Upper lobe of left lung (tissue), 6 donors: ENCODE data around the gene KCNJ1. TPM values are rescaled to one million over a fixed set of nuclear protein-coding genes. Genes with fewer than 3 reads are reported as not detected.

Source experiments
- ATAC-seq, 2 donors: fragments of 200-7000 bp; cut with Tn5 transposase; one replicate each; pipeline ENCODE4 v1.9.1; 2022; ENCODE audit warnings: mild to moderate bottlenecking in 2 of 2, moderate library complexity in 2 of 2; ENCODE audit not compliant: low FRiP score in 2 of 2
- DNase-seq, 2 donors: peaks; one replicate each; pipeline ENCODE4 v3.0.0-alpha.2; 2019 to 2020
- H3K27ac ChIP-seq, 4 donors: fragments of 200-600 bp; sonication (generic); one replicate each; pipeline ENCODE4 v1.5.1; 2016 to 2019
- H3K27me3 ChIP-seq, 4 donors: fragments of 200-600 bp; sonication (generic); one replicate each; pipeline ENCODE4 v1.5.1; 2017 to 2019
- H3K36me3 ChIP-seq, 4 donors: fragments of 200-600 bp; sonication (generic); one replicate each; pipeline ENCODE4 v1.5.1; 2016 to 2019
- H3K4me1 ChIP-seq, 4 donors: fragments of 200-600 bp; sonication (generic); one replicate each; pipeline ENCODE4 v1.5.1; 2018 to 2019
- H3K4me3 ChIP-seq, 4 donors: fragments of 200-600 bp; sonication (generic); one replicate each; pipeline ENCODE4 v1.5.1; 2017 to 2019; ENCODE audit warnings: mild to moderate bottlenecking in 2 of 4, moderate library complexity in 1 of 4
- H3K9me3 ChIP-seq, 4 donors: fragments of 200-600 bp; sonication (generic); one replicate each; pipeline ENCODE4 v1.5.1; 2018 to 2019
- EP300 ChIP-seq, 4 donors: sonication (generic); formaldehyde crosslinking; IDR thresholded peaks; one replicate each; pipeline ENCODE4 v1.5.1; 2017; ENCODE audit warnings: antibody characterized with exemption in 4 of 4, control low read depth in 2 of 4
- POLR2A ChIP-seq, 4 donors: fragments of 450-650 bp; IDR thresholded peaks; one replicate each; pipeline ENCODE4 v1.5.1; 2016 to 2017; ENCODE audit warnings: antibody characterized with exemption in 4 of 4, mild to moderate bottlenecking in 2 of 4
- POLR2AphosphoS5 ChIP-seq, 2 donors: sonication (generic); formaldehyde crosslinking; IDR thresholded peaks; one replicate each; pipeline ENCODE4 v1.5.1; 2017; ENCODE audit warnings: antibody characterized with exemption in 2 of 2
- WGBS, 2 donors: methylation state at CpG; one replicate each; pipeline ENCODE4 v1.1.5; 2017 to 2018; 5-methylcytosine and 5-hydroxymethylcytosine counted together
- total RNA-seq, 6 donors: library from RNA; depleted of rRNA in 4 of 6; stranded (reverse); fragments of >200 nt in 4 of 6; gene quantifications; one replicate each; pipeline versions ENCODE4 v1.1.0 to v1.2.1, GENCODE V29; 2016 to 2021
- TF ChIP-seq, protein P1 (sequence below), 6 experiments: fragments of 450-650 bp in 4 of 6; fragments of 200-600 bp in 2 of 6; sonication (generic) in 2 of 6; IDR thresholded peaks; one replicate each; pipeline ENCODE4 v1.5.1; 2016 to 2019; ENCODE audit warnings: antibody characterized with exemption in 6 of 6
- donor health status: DM: no; HTN: no; CAD: no; lungs with moderate emphysema.
- donor health status: DM: no; HTN: yes; CAD: no; lungs with severe emphysema.

KCNJ1 gene
- total RNA-seq, 6 donors from 2014 or later, result 0.15 to 0.59 (median 0.20) TPM; not detected in 3

DNA sequence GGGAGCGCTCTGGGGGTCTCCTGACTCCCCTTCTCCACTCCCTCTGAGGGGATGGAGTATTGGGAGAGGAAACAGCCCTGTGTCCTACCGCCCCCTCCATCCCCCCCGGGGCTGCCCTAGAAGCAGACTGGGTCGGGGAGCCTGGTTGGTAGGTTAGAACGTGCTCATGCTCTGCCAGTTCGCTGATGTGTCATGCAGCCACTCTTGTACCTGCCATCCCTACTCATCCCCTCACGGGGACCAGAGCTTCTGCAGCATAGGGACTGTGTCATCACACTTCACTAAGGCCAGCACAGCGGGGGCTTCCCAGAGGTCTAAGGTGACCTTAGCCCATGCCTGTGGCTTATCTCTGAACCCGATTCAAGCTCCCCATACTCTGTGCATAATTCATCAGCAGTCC lies 4.7 kb downstream of the KCNJ1 start:
- no peak overlapping the region for H3K4me3 ChIP-seq
- no peaks in the 10 kb centered on the region for H3K27me3 ChIP-seq
- no peaks in the 10 kb centered on the region for H3K9me3 ChIP-seq
- DNase-seq, result no peak
- ATAC-seq, result peak in 1 of 2 donors; percentile 38
- no peak overlapping the region for H3K27ac ChIP-seq
- WGBS, 2 donors, result 93 to 100% methylated on average over 2 to 9 of the region's 9 CpGs
- TF ChIP-seq POLR2A (IDR thresholded peaks at IDR 0.05) (no peak), POLR2AphosphoS5 (IDR thresholded peaks at IDR 0.05) (no peak), EP300 (IDR thresholded peaks at IDR 0.05) (no peak)
- TF ChIP-seq, protein P1, sequence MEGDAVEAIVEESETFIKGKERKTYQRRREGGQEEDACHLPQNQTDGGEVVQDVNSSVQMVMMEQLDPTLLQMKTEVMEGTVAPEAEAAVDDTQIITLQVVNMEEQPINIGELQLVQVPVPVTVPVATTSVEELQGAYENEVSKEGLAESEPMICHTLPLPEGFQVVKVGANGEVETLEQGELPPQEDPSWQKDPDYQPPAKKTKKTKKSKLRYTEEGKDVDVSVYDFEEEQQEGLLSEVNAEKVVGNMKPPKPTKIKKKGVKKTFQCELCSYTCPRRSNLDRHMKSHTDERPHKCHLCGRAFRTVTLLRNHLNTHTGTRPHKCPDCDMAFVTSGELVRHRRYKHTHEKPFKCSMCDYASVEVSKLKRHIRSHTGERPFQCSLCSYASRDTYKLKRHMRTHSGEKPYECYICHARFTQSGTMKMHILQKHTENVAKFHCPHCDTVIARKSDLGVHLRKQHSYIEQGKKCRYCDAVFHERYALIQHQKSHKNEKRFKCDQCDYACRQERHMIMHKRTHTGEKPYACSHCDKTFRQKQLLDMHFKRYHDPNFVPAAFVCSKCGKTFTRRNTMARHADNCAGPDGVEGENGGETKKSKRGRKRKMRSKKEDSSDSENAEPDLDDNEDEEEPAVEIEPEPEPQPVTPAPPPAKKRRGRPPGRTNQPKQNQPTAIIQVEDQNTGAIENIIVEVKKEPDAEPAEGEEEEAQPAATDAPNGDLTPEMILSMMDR (IDR thresholded peaks at IDR 0.05), result no peak
- no peaks in the 10 kb centered on the region for H3K36me3 ChIP-seq
- H3K4me1 ChIP-seq, result peaks cover 7 to 10% (median 9%) of the 10 kb centered on the region in 4 donors

DNA sequence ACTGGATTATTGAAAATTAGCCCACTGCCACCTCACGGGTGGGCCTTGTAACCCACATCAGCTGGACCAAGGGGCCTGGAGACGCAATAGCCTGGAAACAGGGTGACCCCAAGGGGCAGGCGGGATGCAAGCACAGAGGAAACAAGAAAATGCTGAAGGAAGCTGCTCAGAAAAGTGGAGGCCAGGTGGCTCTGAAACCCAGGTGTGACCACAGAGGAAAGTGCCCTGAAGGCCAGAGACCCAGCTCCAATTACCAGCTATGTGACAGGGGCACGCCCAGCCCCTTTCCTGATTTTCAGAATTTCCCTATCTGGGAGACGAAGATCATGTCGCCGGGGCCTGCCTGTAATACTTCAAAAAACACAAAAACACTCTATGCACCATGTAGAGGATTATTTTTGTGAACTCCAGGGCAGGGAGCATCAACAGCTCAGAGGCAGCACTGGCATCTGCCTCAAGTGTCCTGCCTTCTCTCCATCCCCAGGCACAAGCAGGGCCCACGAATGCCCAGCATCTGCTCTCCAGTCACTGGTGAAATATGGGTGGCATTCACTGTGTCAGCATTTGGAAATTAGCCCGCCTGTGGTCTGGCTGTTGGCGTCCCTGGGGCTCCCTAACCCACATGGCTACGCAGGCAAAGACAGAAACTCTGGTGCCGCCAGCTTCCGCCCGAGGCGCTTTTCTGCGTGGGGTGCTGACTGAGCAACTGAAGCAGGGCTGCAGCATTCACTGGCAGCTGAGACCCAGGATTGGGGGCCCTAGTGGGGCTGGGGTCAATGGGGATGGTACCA lies 6.3 kb downstream of the KCNJ1 start:
- no peaks in the 10 kb centered on the region for H3K27me3 ChIP-seq
- peaks cover 7 to 10% (median 9%) of the 10 kb centered on the region in 4 donors for H3K4me1 ChIP-seq
- no peaks in the 10 kb centered on the region for H3K9me3 ChIP-seq
- H3K27ac ChIP-seq, result no peak overlapping the region
- no peaks in the 10 kb centered on the region for H3K36me3 ChIP-seq
- WGBS, 2 donors, result 85 to 97% methylated on average over 14 to 16 of the region's 16 CpGs
- TF ChIP-seq POLR2A (IDR thresholded peaks at IDR 0.05) (no peak), POLR2AphosphoS5 (IDR thresholded peaks at IDR 0.05) (no peak), EP300 (IDR thresholded peaks at IDR 0.05) (no peak)
- TF ChIP-seq, protein P1 (IDR thresholded peaks at IDR 0.05), result no peak
- H3K4me3 ChIP-seq, result no peak overlapping the region
- DNase-seq (peak in 1 of 2 donors; percentile 58), ATAC-seq (no peak)

DNA sequence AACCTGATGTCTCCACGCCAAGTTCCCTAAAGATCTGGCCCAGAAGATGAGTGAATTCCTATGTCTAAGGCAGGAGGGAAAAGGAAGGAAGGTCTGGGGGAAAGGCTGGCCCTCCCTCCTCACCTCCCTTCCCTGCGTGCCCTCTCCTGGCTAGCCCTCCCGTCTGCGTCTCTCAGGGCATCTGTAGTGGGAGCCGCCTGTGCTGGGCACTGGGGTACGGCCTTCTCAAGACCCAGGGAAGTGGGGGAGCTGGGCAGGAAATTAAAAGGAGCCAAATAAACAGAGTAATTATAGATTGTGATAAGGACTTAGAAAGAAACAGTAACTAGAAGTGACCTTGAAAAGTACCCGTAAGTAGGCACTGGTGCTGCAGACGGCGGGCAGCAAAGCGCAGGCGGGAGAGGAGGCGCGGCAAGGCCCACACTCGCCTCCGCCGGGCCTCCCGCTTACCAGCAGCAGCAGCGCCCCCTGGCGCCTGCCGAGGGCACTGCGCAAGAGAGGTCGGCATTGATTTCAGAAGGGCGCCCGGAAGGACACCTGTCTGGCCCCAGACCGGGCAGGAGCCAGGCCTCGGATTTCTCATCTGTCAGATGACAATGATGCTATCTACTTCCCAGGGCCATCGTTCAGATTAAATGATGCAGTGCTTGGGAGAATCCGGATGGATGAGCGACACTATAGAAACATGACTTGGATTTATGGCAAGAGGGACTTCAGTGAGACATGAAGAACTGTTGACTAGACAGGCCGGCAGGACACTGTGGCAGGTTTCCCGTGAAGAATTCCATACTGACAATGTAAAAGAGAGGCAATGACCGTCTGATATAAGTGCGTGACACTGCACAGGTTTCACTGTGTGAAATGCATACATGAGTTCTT lies 7.3 kb downstream of the KCNJ1 start:
- ATAC-seq, result peak; percentile 82 to 87

DNA sequence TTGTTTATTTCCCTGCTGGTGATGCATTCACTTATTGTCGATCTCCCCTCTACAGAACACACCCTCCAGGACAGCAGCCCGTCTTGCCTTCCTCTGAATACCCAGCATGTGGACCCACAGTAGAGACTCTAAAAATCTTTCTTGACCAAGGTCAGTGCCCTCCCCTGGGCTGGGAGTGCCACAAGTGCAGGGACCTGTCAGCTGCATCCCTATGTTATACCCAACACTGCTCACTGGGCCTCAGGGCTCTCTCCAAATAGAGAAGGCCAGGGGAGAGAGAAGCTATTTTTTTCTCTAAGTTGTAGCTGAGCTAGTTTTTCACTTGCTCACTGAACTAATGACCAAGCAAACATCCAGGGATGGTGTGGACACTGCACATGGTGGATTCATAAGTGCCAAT lies 9.8 kb downstream of the KCNJ1 start:
- H3K27me3 ChIP-seq, result no peaks in the 10 kb centered on the region
- no peak for ATAC-seq
- no peak for DNase-seq
- TF ChIP-seq EP300 (IDR thresholded peaks at IDR 0.05), result no peak
- no peak for TF ChIP-seq POLR2A (IDR thresholded peaks at IDR 0.05)
- TF ChIP-seq POLR2AphosphoS5 (IDR thresholded peaks at IDR 0.05), result no peak
- TF ChIP-seq, protein P1 (IDR thresholded peaks at IDR 0.05), result no peak
- peaks cover 7 to 10% (median 9%) of the 10 kb centered on the region in 4 donors for H3K4me1 ChIP-seq
- H3K27ac ChIP-seq, result no peak overlapping the region
- no peaks in the 10 kb centered on the region for H3K36me3 ChIP-seq
- 84 to 85% methylated on average over 2 of the region's 2 CpGs for WGBS, 2 donors
- H3K4me3 ChIP-seq, result no peak overlapping the region
- H3K9me3 ChIP-seq, result no peaks in the 10 kb centered on the region

More for the DNA sequence above, 7.3 kb downstream of the KCNJ1 start:
- Histone ChIP-seq H3K4me1 (peaks cover 7 to 10% (median 9%) of the 10 kb centered on the region in 4 donors), H3K9me3 (no peaks in the 10 kb centered on the region), H3K4me3 (no peak overlapping the region), H3K27me3 (no peaks in the 10 kb centered on the region), H3K27ac (no peak overlapping the region), H3K36me3 (no peaks in the 10 kb centered on the region)
- WGBS, 2 donors, result 29 to 31% methylated on average over 27 to 31 of the region's 33 CpGs
- TF ChIP-seq, protein P1 (IDR thresholded peaks at IDR 0.05), result peak; percentile 76 to 95 (median 91)
- TF ChIP-seq EP300 (IDR thresholded peaks at IDR 0.05) (no peak), POLR2AphosphoS5 (IDR thresholded peaks at IDR 0.05) (no peak), POLR2A (IDR thresholded peaks at IDR 0.05) (no peak)
- DNase-seq, result peak; percentile 80 to 97
